Left lung (tissue), 10 donors: ENCODE results near the gene PDZD7. TPM values are rescaled to one million over a fixed set of nuclear protein-coding genes. Genes with fewer than 3 reads are reported as not detected.
A peak's percentile ranks its signal among the peaks of the same experiment; 100 is the strongest.

ENCODE experiments used
- ATAC-seq: fragments of 200-7000 bp; cut with Tn5 transposase; one replicate; pipeline ENCODE4 v1.9.1; 2020; ENCODE audit warnings: moderate library complexity
- DNase-seq, 4 donors: peaks; one replicate each; pipeline ENCODE4 v3.0.0-alpha.2; 2013 to 2020
- H3K27ac ChIP-seq, 2 donors: fragments of 200-600 bp; sonication (generic) in 1 of 2; one replicate each; pipeline versions ENCODE4 v1.5.0 to v1.8.0; 2020 to 2021
- H3K27me3 ChIP-seq, 2 donors: fragments of 200-600 bp; sonication (generic) in 1 of 2; one replicate each; pipeline versions ENCODE4 v1.5.0 to v1.8.0; 2020 to 2021
- H3K36me3 ChIP-seq, 2 donors: fragments of 200-600 bp; sonication (generic) in 1 of 2; one replicate each; pipeline versions ENCODE4 v1.5.0 to v1.8.0; 2020 to 2021
- H3K4me1 ChIP-seq, 2 donors: fragments of 200-600 bp; one replicate each; pipeline ENCODE4 v1.8.0; 2021
- H3K4me3 ChIP-seq, 2 donors: fragments of 200-600 bp; sonication (generic) in 1 of 2; one replicate each; pipeline versions ENCODE4 v1.5.0 to v1.8.0; 2020 to 2021; ENCODE audit warnings: mild to moderate bottlenecking in 1 of 2
- H3K9me3 ChIP-seq, 2 donors: fragments of 200-600 bp; sonication (generic) in 1 of 2; one replicate each; pipeline versions ENCODE4 v1.5.0 to v1.8.0; 2020 to 2021
- intact Hi-C, 2 donors: fragments of 100-400 bp; cut with DNase I; formaldehyde crosslinking; loops; one replicate each; pipeline versions ENCODE4 v1.11.2 to v1.14.2; 2022
- polyA plus RNA-seq, 6 donors: library from polyadenylated mRNA; unstranded; fragments of 120-200 nt; gene quantifications; one replicate each; pipeline ENCODE4 v1.2.1, GENCODE V29; 2013; ENCODE audit not compliant: insufficient read length in 6 of 6
- total RNA-seq, 2 donors: library from RNA; stranded (reverse); fragmentation: NEBNext Ultra II Directional; extraction: Animal tissue kit (Norgen Biotek cat#: 25700); gene quantifications; one replicate each; pipeline ENCODE4 v1.2.1, GENCODE V29; 2021
- TF ChIP-seq, protein P1 (sequence below), 2 donors: fragments of 200-600 bp; sonication (generic) in 1 of 2; IDR thresholded peaks; one replicate each; pipeline versions ENCODE4 v1.5.0 to v1.8.0; 2021; ENCODE audit warnings: antibody characterized with exemption in 2 of 2
- donor health status: DM: no; HTN: yes; CAD: no.
- donor health status: DM: no; HTN: no; CAD: no.

The PDZD7 gene
- total and polyA plus RNA-seq, 8 donors: 0.41 to 0.96 (median 0.71) TPM

DNA sequence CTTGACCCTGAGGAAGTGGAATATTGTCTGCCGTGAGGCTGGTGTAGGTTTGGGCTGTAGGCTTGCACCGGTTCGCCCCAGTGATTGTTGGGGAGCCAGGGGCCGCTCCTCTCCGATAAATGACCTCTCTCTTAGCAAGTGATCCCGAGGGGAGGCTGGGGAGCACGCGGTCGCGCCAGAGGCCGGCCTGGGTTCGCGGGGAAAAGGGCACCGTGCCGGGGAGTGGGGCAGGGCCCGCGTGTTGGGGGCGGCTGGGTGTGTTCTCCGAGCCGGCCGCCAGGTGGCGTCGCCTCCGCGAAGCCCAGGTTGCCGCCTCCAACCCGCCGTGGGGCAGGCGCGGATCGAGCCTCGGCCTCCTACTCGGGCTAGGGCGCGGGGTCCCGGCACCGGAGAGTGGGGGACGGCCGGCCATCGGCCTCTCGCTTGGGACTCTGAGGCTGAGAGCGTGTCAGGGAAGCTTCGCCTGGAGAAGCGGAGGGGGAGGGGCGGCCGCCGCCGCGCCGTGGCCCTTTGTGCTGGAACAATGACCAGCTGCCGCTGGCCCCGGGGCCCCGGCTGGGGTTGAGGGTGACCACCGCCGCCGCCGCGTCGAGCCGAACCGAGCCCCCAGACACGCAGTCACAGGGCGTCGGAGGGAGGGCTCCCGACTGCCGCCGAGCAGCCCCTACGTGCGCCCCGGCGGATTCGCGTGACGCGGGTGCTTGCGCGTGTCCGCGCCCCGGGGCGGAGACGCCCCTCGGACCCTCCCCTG is 31.8 kb downstream of the PDZD7 start:
- Histone ChIP-seq H3K27ac (peak overlapping the region; percentile 94 to 100), H3K27me3 (no peaks in the 10 kb centered on the region), H3K36me3 (peaks cover 0 to 19% of the 10 kb centered on the region in 2 donors), H3K4me3 (peak overlapping the region; percentile 60 to 90), H3K4me1 (peaks cover 28 to 52% of the 10 kb centered on the region in 2 donors), H3K9me3 (no peaks in the 10 kb centered on the region)
- intact Hi-C loops: no loop called here
- TF ChIP-seq, protein P1, sequence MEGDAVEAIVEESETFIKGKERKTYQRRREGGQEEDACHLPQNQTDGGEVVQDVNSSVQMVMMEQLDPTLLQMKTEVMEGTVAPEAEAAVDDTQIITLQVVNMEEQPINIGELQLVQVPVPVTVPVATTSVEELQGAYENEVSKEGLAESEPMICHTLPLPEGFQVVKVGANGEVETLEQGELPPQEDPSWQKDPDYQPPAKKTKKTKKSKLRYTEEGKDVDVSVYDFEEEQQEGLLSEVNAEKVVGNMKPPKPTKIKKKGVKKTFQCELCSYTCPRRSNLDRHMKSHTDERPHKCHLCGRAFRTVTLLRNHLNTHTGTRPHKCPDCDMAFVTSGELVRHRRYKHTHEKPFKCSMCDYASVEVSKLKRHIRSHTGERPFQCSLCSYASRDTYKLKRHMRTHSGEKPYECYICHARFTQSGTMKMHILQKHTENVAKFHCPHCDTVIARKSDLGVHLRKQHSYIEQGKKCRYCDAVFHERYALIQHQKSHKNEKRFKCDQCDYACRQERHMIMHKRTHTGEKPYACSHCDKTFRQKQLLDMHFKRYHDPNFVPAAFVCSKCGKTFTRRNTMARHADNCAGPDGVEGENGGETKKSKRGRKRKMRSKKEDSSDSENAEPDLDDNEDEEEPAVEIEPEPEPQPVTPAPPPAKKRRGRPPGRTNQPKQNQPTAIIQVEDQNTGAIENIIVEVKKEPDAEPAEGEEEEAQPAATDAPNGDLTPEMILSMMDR (IDR thresholded peaks at IDR 0.05): peak; percentile 96 to 99
- DNase-seq (peak; percentile 85 to 97 (median 90)), ATAC-seq (peak; percentile 75)

DNA sequence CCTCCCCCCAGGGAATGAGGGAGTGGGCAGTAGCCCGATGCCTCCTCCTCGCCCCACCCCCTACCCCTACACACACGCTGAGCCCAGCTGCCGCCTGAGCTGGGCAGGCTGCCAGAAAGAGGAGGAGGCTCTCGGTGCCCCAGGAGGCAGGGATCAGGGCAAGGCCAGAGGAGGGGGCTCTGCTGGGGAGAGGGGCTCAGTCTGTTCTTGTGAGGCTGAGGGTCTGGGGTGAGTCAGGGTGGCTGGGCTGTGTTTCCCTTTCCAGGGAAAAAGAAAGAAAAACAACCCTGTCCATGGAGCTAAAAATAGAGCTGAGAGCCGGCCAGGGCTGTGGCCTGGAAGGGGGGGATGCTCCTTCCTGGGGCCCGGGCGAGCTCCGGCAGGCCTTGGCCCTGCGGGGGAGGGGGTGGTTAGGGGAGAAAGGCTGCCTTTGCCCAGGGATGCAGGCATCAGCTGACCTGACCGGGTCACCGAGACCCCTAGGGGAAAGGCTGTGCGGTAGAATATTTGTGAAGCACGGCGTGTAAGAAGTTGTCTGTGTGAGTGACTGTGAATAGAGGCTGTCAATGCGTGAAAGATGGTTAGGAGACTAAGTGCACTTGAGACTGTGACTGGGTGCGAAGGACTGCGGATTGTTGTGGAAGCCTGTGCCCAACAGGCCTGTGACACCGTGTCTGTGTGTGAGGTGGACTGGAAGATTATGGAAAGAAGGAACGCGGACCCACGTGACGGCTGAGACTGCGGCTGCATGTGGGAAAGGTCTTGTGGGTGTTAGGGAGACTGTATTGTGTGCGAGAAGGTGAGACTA is 32.5 kb downstream of the PDZD7 start:
- intact Hi-C loops: no loop called here

DNA sequence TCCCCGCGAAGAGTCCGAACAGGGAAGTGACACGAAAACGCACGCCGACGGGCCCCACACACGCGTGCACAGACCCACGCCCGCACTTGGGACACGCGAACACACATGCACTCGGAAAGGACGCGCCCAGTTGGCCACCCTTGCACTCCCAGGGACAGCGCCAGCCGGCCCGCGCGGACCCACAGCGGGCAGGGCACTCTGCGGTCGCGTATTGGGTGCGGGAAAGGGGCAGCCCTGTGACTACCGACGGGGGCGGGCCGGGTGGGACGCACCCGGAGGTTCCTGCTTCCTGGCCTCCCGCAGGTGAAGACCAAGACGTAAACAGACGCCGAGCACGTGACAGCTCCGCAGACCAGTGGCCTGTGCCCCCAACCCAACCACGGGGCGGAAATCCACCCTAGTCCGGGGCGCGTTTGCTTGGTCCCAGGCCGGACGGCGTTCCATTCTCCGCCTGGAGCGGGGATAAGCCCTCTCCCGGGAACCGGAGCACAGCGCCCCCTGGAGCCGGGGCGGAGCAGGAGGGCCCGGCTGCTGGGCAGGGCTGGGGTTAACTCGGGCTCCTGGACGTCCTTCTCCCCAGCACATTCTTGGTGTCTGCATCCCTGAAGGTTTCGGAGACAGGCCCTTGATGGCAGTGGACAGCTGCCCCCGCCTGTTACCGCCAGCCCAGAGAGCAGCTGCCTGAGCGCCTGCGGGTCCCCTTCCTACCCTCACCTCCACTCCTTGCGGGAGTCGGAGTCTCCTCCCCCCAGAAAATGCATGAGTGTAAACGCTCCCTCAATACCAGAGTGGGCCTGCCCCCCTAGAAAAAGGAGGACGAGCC is 33.4 kb downstream of the PDZD7 start:
- peaks cover 0 to 19% of the 10 kb centered on the region in 2 donors for H3K36me3 ChIP-seq
- TF ChIP-seq, protein P1 (IDR thresholded peaks at IDR 0.05): peak; percentile 88 to 91
- intact Hi-C loops: no loop called here
- peak; percentile 72 for ATAC-seq
- peaks cover 27 to 48% of the 10 kb centered on the region in 2 donors for H3K4me1 ChIP-seq
- H3K27me3 ChIP-seq: no peaks in the 10 kb centered on the region
- DNase-seq: peak in 3 of 4 donors; percentile 70 to 97 (median 81)
- H3K27ac ChIP-seq: peak overlapping the region; percentile 94 to 100
- H3K4me3 ChIP-seq: peak overlapping the region; percentile 60 to 90
- H3K9me3 ChIP-seq: no peaks in the 10 kb centered on the region

More for the DNA sequence above, 32.5 kb downstream of the PDZD7 start:
- peak overlapping the region; percentile 60 to 90 for H3K4me3 ChIP-seq
- H3K27ac ChIP-seq: peak overlapping the region; percentile 94 to 100
- peaks cover 0 to 19% of the 10 kb centered on the region in 2 donors for H3K36me3 ChIP-seq
- no peaks in the 10 kb centered on the region for H3K9me3 ChIP-seq
- H3K4me1 ChIP-seq: peaks cover 28 to 52% of the 10 kb centered on the region in 2 donors
- no peaks in the 10 kb centered on the region for H3K27me3 ChIP-seq
- TF ChIP-seq, protein P1 (IDR thresholded peaks at IDR 0.05): no peak
- ATAC-seq: peak; percentile 57
- DNase-seq: peak; percentile 87 to 94 (median 90)

DNA sequence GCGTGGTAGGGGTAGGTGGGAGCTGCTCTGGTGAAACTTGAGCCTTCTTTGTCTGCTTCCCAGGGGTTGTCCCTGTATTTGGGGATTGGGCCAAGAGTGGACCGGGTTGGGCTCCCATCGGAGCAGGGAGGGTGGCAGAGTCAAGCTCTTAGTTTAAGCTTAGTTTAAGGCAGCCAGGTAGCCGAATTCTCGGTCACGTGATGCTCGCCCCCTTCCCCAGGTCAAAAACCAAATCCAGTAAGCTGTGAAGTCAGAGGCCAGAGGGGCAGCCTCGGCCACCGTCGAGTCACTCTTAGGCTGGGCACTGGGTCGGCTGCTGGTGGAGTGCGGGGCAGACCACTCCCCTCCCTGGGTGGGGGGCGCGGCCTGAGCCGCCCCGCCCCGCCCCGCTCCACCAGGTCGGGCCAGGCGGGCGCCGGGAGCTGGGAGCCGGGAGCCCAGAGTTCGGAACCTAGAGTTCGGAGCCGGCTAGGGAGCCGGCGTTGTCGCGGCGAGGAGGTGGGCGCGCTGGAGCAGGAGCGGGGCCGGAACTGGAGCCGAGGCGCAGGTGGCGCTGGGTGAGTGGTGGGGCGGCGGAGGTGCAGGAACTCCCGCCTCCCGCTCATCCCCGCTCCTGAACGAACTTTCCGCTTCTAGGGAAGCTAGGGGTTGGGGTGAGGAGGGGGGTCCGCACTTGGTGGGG is 34.1 kb downstream of the PDZD7 start:
- Histone ChIP-seq H3K27me3 (no peaks in the 10 kb centered on the region), H3K4me1 (peaks cover 20 to 42% of the 10 kb centered on the region in 2 donors), H3K27ac (peak overlapping the region; percentile 94 to 100), H3K9me3 (no peaks in the 10 kb centered on the region), H3K4me3 (peak overlapping the region; percentile 60 to 90), H3K36me3 (peaks cover 0 to 24% of the 10 kb centered on the region in 2 donors)
- DNase-seq (peak in 1 of 4 donors; percentile 87), ATAC-seq (peak; percentile 32)
- intact Hi-C loops: no loop called here
- TF ChIP-seq, protein P1 (IDR thresholded peaks at IDR 0.05): no peak
